ENCODE data around the gene ATG10.
"Not testable (repeated sequence)": the region's sequence is repeated elsewhere in the genome, so short reads cannot be mapped to it uniquely, and the experiment has no call there.

Gene ATG10

GRCh38 chr5:82058710-82059109 lies 86.9 kb downstream of the ATG10 start:
- DNase-seq (ENCODE audit: low read depth, low spot score): peak; percentile 9
- H3K4me3 ChIP-seq (ENCODE audit: low read depth, low read length): no peak overlapping the region
- POLR2A ChIA-PET: no interaction called here
- CTCF ChIA-PET: no interaction called here
- TF ChIP-seq, protein P1, sequence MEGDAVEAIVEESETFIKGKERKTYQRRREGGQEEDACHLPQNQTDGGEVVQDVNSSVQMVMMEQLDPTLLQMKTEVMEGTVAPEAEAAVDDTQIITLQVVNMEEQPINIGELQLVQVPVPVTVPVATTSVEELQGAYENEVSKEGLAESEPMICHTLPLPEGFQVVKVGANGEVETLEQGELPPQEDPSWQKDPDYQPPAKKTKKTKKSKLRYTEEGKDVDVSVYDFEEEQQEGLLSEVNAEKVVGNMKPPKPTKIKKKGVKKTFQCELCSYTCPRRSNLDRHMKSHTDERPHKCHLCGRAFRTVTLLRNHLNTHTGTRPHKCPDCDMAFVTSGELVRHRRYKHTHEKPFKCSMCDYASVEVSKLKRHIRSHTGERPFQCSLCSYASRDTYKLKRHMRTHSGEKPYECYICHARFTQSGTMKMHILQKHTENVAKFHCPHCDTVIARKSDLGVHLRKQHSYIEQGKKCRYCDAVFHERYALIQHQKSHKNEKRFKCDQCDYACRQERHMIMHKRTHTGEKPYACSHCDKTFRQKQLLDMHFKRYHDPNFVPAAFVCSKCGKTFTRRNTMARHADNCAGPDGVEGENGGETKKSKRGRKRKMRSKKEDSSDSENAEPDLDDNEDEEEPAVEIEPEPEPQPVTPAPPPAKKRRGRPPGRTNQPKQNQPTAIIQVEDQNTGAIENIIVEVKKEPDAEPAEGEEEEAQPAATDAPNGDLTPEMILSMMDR (IDR thresholded peaks at IDR 0.05; ENCODE audit: insufficient read depth, low read length, missing control alignments): no peak

DNA sequence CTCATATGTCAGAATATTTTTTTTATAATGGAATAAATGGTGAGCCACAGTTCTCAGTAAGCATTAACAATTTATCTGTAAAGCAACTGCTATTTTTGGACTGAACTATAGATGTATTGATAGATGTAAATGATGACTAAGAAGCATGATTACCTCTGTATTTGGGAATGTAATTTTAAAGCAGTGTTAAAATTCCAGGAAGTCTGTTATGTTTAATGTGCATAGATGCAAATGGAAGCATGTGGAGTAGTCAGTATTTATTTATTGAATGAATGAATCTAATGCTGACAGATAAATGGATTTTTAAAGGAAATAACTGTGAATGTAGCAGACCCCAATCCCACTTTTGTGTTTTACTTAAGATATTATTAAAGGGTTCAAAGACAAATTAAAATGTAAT lies 95.0 kb downstream of the ATG10 start:
- CTCF ChIA-PET: no interaction called here
- TF ChIP-seq, protein P1 (IDR thresholded peaks at IDR 0.05; ENCODE audit: insufficient read depth, low read length, missing control alignments): no peak
- POLR2A ChIA-PET: no interaction called here
- DNase-seq (ENCODE audit: low read depth, low spot score): no peak
- no peak overlapping the region for H3K4me3 ChIP-seq (ENCODE audit: low read depth, low read length)

GRCh38 chr5:82068042-82068441 lies 96.2 kb downstream of the ATG10 start:
- CTCF ChIA-PET; H3K4me3 ChIP-seq (ENCODE audit: low read depth, low read length); POLR2A ChIA-PET; DNase-seq (ENCODE audit: low read depth, low spot score): not testable (repeated sequence)

DNA sequence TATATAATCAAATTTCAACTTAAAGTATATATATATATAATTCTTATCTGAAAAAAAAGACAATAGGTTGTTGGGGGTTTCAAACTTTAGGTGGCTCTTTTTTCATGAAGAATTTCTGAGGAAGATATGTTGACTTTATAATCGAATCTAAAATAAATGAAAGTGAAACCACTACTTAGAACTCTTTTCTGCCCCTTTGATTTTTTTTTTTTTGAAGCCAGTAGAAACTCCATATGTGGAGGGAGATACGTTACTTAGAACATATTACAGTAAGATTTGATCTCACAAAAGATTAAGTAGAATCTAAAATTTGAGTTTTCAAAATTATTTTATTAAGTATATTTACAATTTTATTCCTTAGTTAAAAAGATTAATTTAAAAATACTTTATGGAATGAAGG lies 96.9 kb downstream of the ATG10 start:
- ChIA-PET CTCF (no interaction called here), POLR2A (no interaction called here)
- DNase-seq (ENCODE audit: low read depth, low spot score): no peak
- H3K4me3 ChIP-seq (ENCODE audit: low read depth, low read length): no peak overlapping the region
- TF ChIP-seq, protein P1 (IDR thresholded peaks at IDR 0.05; ENCODE audit: insufficient read depth, low read length, missing control alignments): no peak

- H3K4me3 ChIP-seq (ENCODE audit: low read depth, low read length): no peak overlapping the region
- ChIA-PET POLR2A (no interaction called here), CTCF (no interaction called here)
- TF ChIP-seq, protein P1 (IDR thresholded peaks at IDR 0.05; ENCODE audit: insufficient read depth, low read length, missing control alignments): no peak
- no peak for DNase-seq (ENCODE audit: low read depth, low spot score)
Measured at GRCh38 chr5:82072138-82072537, 100.3 kb downstream of the ATG10 start.

- TF ChIP-seq, protein P1 (IDR thresholded peaks at IDR 0.05; ENCODE audit: insufficient read depth, low read length, missing control alignments): no peak
- ChIA-PET CTCF (no interaction called here), POLR2A (no interaction called here)
- no peak for DNase-seq (ENCODE audit: low read depth, low spot score)
- no peak overlapping the region for H3K4me3 ChIP-seq (ENCODE audit: low read depth, low read length)
Measured at GRCh38 chr5:82073179-82073578, 101.4 kb downstream of the ATG10 start.

DNA sequence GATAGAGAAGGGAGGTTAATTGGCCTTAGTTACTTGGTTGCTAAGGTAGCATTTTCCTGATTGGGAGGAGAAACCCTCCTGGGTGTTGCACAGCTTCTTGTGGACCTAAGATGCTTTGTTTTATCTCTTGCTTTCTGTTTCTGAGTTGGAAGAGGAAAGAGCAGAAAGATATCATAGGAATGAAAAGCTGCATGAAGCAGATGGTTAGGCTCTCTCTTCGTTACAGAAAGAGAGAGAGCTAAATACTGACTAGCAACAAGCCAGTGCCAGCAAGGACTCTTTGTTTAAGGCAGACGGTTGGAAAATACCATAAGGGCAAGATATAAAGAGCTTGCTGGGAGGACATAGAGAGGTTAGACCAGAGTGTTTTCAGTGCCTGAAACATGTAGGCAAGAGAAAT lies 103.1 kb downstream of the ATG10 start:
- POLR2A ChIA-PET: no interaction called here
- no peak overlapping the region for H3K4me3 ChIP-seq (ENCODE audit: low read depth, low read length)
- TF ChIP-seq, protein P1 (IDR thresholded peaks at IDR 0.05; ENCODE audit: insufficient read depth, low read length, missing control alignments): no peak
- CTCF ChIA-PET: no interaction called here
- no peak for DNase-seq (ENCODE audit: low read depth, low spot score)
